DMS79 (cell line): Measurements from ENCODE around the gene MPRIP.
A peak's percentile ranks its signal among the peaks of the same experiment; 100 is the strongest.
"Not testable (repeated sequence)": the region's sequence is repeated elsewhere in the genome, so short reads cannot be mapped to it uniquely, and the experiment has no call there.

ENCODE experiments used
- DNase-seq: peaks from one replicate; lab custom pipeline; 2025; lab: John Stamatoyannopoulos, UW

The MPRIP gene

DNA sequence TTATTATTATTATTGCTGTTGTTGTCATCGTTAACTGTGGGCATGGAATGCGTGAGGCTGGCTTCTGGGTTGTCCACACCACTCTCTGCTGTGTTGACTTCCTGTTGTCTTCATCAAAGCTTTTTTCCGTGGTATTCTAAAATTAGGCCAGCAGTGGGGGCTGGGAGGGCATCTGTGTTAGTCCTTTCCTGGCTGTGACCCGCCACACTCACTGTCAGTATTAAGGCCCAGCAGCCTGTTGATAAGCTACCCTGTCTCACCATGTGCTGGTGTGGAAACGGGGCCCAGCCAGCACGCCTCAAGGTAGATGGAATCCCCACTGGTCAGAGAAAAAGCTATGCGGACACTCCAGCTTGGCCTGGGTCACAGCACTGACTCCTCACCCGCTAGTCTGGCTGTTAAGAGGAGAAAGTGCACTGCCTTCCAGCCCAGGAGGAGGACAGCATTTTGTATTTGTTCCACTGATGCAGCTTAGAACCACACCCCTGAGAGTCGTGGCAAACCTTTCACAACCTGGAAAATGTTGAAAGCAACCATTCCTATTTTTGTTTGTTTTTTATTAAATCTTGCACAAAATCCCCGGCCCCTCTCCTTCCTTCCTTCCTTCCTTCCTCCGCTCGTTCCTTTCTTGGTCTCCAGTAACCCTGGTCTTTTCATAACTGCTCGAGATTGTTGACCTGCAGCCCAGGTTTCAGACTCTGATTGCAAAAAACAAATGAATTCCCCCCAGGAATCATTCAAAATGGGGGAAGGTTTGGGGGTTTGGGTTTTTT, 142.9 kb downstream of the MPRIP start:
- not testable (repeated sequence) for DNase-seq

DNA sequence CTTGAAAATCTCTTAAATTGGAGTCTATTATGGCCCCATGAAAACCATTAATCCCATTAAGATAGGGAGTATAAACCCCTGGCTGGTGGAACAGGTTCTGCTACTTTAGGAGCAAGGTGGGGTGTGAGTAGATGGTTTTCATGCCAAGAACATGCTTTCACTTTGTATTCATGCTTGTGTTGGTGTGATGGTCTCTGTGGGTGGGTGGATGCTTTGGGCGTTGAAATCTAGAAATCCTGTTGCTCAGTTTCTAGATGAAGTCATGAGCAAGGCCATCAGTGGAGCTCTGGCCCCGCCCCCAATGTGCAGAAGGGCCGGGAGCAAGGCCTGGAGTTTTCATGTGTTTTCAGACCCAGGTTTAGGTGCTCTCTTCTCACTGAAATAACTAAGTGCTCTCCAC, 143.8 kb downstream of the MPRIP start:
- DNase-seq, result peak; percentile 50

- no peak for DNase-seq
Observed at GRCh38 chr17:17186551-17187505, 144.6 kb downstream of the MPRIP start.

GRCh38 chr17:17188586-17188985, 146.3 kb downstream of the MPRIP start:
- no peak for DNase-seq

DNA sequence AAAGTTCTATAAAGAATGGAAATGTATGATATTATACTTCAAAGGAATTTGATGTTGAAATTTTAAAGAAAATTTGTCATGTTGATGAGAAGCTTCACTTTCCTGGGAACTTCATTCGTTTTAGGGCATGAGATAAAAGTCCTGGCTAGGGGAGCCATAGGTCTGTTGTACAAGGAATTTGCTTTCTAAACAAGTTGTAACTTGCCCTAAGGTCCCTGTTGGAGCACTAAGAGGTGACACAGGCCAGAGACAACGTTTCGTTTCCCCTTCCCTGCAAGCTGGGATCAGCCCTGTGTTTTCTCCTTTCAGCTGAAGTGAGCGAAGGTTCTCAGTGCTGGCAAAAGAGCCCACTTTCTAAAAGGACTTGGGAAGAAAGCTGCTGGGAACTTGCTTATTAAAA, 147.3 kb downstream of the MPRIP start:
- no peak for DNase-seq

DNA sequence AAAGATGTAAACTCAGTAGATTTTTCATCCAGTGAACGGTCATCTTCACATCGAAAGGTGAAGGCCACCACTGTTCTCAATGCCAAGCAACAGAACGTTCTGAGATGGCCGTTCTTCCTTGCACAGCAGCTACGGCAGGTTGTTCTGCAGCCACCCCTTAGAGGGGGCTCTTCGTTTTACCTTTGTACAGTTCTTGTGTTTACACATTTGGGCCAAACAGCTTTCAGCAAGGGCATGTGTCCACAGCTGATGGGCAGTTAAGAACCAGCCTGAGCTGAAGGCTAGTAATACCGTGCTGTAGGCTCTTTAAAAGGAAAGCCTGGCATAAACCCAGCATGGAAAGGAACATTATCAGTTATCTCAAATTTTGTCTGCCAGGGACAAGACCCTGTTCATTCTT, 147.9 kb downstream of the MPRIP start:
- DNase-seq, result no peak

- DNase-seq, result no peak
Observed at GRCh38 chr17:17191346-17191792, 149.1 kb downstream of the MPRIP start.

DNA sequence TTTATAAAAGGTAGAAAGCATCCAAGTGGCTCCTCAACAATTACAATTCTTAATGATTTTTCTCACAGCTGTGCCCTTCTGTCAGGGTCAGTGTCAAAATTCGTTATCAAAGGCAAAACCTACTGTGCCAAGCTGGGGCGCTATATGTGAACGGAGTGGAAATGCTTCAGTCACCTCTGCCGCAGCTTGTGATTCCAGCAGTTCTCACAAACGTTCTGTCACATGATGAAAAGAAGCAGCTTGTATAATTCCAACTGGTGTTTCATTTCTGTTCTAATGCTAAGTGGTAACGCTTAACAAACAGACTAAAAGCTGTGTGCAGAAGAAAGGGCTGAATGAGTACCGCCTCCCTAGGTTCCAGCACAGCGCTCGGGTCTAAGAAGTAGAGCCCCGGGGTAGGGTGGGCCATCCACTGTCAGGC, 149.7 kb downstream of the MPRIP start:
- DNase-seq, result no peak

DNA sequence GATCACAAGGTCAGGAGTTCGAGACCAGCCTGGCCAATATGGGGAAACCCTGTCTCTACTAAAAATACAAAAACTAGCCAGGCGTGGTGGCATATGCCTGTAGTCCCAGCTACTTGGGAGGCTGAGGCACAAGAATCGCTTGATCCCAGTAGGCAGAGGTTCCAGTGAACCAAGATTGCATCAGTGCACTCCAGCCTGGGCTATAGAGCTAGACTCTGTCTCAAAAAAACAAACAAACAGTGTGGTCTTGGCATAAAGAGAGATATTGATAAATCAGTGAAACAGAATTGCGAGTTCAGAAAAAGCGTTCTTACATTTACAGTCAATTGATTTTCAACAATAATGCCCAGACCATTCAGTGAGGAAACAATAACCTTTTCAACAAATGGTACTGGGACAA, 153.2 kb downstream of the MPRIP start:
- not testable (repeated sequence) for DNase-seq

DNA sequence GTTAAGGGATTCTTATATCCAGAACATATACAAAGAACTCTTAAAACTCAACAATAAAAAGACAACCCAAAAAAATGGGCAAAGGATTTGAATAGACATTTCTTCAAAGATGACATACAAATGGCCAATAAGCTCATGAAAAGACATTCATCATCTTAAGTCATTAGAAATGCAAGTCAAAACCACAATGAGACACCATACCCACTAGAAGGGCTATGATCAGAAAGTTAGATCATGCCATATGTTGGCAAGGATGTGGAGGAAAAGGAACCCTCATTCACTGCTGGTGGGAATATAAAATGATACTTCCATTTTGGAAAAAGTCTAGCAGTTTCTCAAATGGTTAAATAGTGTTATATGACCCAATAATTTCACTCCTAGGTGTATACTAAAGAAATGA, 154.5 kb downstream of the MPRIP start:
- no peak for DNase-seq

- DNase-seq, result no peak
Observed at GRCh38 chr17:17198281-17198680, 156.0 kb downstream of the MPRIP start.

- no peak for DNase-seq
Observed at GRCh38 chr17:17200311-17200710, 158.1 kb downstream of the MPRIP start.

GRCh38 chr17:17200831-17201230, 158.6 kb downstream of the MPRIP start:
- DNase-seq, result no peak

- DNase-seq, result no peak
Observed at GRCh38 chr17:17201271-17201670, 159.0 kb downstream of the MPRIP start.

GRCh38 chr17:17201907-17202306, 159.7 kb downstream of the MPRIP start:
- DNase-seq, result no peak

GRCh38 chr17:17203173-17203730, 161.0 kb downstream of the MPRIP start:
- DNase-seq, result no peak

DNA sequence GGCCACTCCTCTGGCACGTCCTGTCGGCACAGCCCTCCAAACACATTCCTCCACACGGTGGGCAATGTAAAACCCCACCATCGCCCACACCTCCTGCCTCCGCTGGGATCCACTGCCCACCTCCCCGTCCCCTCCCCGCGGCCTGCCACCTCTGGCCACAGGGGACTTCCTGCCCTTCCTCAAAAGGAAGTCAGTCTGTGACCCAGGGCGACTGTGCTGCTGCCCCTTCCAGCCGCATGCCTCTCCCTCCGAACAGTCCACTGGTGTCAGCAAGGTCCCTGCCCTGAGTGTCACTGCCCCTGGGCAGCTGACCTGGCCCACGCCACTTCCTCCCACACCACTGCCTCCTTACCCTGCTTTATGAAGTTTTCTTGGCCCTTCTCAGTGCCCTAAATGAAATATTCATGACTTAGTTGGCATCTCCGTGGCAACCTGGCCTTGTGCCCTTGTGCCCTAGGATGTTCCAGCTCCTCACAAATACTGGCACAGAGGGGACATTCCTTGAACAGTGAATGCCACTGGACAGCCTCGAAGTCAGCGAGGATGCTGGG, 161.9 kb downstream of the MPRIP start:
- DNase-seq, result no peak

GRCh38 chr17:17204635-17205231, 162.5 kb downstream of the MPRIP start:
- DNase-seq, result no peak

GRCh38 chr17:17205368-17206123, 163.3 kb downstream of the MPRIP start:
- no peak for DNase-seq

DNA sequence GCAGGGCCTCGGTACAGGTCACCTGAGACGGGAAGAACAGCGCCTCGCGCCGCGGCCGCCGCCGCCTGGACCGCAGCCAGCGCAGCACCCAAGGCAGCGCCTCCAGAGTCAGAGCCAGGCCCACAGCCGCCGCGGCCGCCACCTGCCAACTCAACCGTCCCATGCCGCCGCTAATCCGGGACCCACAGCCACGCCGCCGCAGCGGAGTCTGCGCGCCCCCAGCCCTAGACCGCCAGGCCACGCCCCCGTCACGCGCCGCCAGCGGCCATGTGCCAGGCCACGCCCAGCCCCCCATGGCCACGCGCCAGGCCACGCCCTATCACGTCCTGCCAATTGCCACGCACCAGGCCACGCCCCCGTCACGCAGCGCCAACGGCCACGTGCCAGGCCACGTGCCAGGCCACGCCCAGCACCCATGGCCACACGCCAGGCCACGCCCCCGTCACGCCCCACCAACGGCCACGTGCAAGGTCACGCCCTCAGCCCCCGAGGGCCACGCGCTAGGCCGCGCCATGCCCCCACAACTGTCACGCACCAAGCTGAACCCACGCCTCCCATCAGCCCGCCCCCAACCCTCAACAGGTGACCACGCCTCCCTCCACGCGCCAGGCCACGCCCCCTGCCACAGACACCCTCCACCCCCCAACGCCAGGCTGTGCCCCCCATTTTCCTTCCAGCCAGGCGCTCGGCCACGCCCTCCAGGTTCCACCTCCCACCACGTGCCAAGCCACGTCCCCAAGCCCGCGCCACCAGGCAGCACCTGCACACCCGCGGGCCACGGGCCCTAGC, 164.1 kb downstream of the MPRIP start, which contains the start of gene PLD6:
Gene PLD6 (minus strand): TSS at position 210 of the 789 bp plus-strand sequence. CDS start 47 bp downstream, at position 163.
- no peak for DNase-seq
